Lung (tissue), 12 donors: ENCODE results near the gene MOB3B. TPM values are rescaled to one million over a fixed set of nuclear protein-coding genes. Genes with fewer than 3 reads are reported as not detected.
A peak's percentile ranks its signal among the peaks of the same experiment; 100 is the strongest.

ENCODE experiments used
- ATAC-seq: fragments of 200-7000 bp; cut with Tn5 transposase; one replicate; pipeline ENCODE4 v1.9.1; 2020; ENCODE audit warnings: moderate number of reproducible peaks; ENCODE audit not compliant: insufficient read depth, low FRiP score
- DNase-seq, 3 donors: peaks; one replicate each; pipeline ENCODE4 v3.0.0-alpha.2; 2013 to 2017
- H3K27ac ChIP-seq, 2 donors: one replicate each; pipeline ENCODE4 v1.5.1; 2013; ENCODE audit warnings: mild to moderate bottlenecking in 2 of 2, moderate library complexity in 2 of 2, control low read depth in 1 of 2, inconsistent platforms in 1 of 2, low read depth in 1 of 2, low read length in 1 of 2
- H3K27me3 ChIP-seq, 3 donors: one replicate each; pipeline ENCODE4 v1.5.1; 2013; ENCODE audit warnings: low read length in 2 of 3; ENCODE audit not compliant: control insufficient read depth in 3 of 3, insufficient read depth in 3 of 3
- H3K36me3 ChIP-seq, 4 donors: one replicate each; pipeline ENCODE4 v1.5.1; 2013; ENCODE audit warnings: low read length in 4 of 4, mild to moderate bottlenecking in 1 of 4, moderate library complexity in 1 of 4; ENCODE audit not compliant: control insufficient read depth in 4 of 4, insufficient read depth in 4 of 4
- H3K4me1 ChIP-seq, 5 donors: one replicate each; pipeline ENCODE4 v1.5.1; 2013; ENCODE audit warnings: low read length in 5 of 5, mild to moderate bottlenecking in 2 of 5, moderate library complexity in 1 of 5; ENCODE audit not compliant: control insufficient read depth in 5 of 5, insufficient read depth in 5 of 5
- H3K4me3 ChIP-seq: one replicate; pipeline ENCODE4 v1.5.1; 2013; ENCODE audit warnings: mild to moderate bottlenecking, control low read depth, moderate library complexity
- H3K9ac ChIP-seq, 2 donors: one replicate each; pipeline ENCODE4 v1.5.1; 2013; ENCODE audit warnings: low read length in 2 of 2, control low read depth in 1 of 2; ENCODE audit not compliant: insufficient read depth in 1 of 2
- H3K9me3 ChIP-seq, 4 donors: one replicate each; pipeline ENCODE4 v1.5.1; 2013; ENCODE audit warnings: low read length in 3 of 4, mild to moderate bottlenecking in 1 of 4, moderate library complexity in 1 of 4; ENCODE audit not compliant: control insufficient read depth in 4 of 4, insufficient read depth in 3 of 4
- WGBS, 2 donors: extraction: QIAGEN DNeasy Blood & Tissue Kit; methylation state at CpG; one replicate each; pipeline ENCODE4 v1.1.7; 2013; 5-methylcytosine and 5-hydroxymethylcytosine counted together
- polyA plus RNA-seq, 2 donors: library from polyadenylated mRNA; stranded (reverse); fragments of 200-250 nt; gene quantifications; one replicate each; pipeline ENCODE4 v1.2.1, GENCODE V29; 2013
- total RNA-seq, 2 donors: library from RNA; depleted of rRNA in 1 of 2; stranded (reverse); fragments of >200 nt in 1 of 2; gene quantifications; one replicate each; pipeline ENCODE4 v1.2.1, GENCODE V29; 2014 to 2021
- TF ChIP-seq, protein P1 (sequence below): IDR thresholded peaks from 2 replicates; pipeline ENCODE4 v1.5.1; 2012; ENCODE audit warnings: mild to moderate bottlenecking; ENCODE audit errors: control extremely low read depth, extremely low read depth
- donor health status: control.
- donor health status: control.
- donor health status: Bipolar disorder and iron deficiency.
- donor health status: healthy.
- donor health status: DM: yes; HTN: yes; CAD: no.

The MOB3B gene
- total and polyA plus RNA-seq, 4 donors: 1.6 to 12.9 (median 6.4) TPM

GRCh38 chr9:27558307-27558706, 28.7 kb upstream of the MOB3B start:
- H3K36me3 ChIP-seq: peaks cover 8 to 30% (median 18%) of the 10 kb centered on the region in 4 donors
- H3K4me3 ChIP-seq: no peak overlapping the region
- no peak for DNase-seq
- no peak overlapping the region for H3K9ac ChIP-seq
- ATAC-seq: no peak
- H3K4me1 ChIP-seq: no peaks in the 10 kb centered on the region
- TF ChIP-seq, protein P1, sequence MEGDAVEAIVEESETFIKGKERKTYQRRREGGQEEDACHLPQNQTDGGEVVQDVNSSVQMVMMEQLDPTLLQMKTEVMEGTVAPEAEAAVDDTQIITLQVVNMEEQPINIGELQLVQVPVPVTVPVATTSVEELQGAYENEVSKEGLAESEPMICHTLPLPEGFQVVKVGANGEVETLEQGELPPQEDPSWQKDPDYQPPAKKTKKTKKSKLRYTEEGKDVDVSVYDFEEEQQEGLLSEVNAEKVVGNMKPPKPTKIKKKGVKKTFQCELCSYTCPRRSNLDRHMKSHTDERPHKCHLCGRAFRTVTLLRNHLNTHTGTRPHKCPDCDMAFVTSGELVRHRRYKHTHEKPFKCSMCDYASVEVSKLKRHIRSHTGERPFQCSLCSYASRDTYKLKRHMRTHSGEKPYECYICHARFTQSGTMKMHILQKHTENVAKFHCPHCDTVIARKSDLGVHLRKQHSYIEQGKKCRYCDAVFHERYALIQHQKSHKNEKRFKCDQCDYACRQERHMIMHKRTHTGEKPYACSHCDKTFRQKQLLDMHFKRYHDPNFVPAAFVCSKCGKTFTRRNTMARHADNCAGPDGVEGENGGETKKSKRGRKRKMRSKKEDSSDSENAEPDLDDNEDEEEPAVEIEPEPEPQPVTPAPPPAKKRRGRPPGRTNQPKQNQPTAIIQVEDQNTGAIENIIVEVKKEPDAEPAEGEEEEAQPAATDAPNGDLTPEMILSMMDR: no peak
- no peaks in the 10 kb centered on the region for H3K27me3 ChIP-seq
- no peaks in the 10 kb centered on the region for H3K9me3 ChIP-seq
- H3K27ac ChIP-seq: no peak overlapping the region

DNA sequence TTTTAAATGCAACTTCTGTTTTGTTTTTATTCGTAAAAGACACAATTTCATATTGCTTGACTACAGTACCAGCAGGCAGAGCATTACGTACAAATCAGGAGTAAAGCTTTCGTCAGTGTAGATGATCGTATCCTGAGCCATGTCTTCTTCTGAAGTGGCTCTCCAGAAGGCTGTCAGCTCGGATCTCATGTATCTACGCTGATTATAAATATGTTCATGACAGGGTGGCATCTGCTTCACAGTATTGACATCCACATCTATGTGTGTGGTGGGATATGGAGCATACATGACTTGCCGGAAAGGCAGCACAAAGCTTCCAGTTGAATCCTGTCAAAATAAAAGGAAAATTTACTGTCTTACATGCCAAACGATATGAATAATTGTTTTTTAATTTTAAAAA, 26.9 kb upstream of the MOB3B start:
- TF ChIP-seq, protein P1: no peak
- H3K27ac ChIP-seq: no peak overlapping the region
- no peaks in the 10 kb centered on the region for H3K27me3 ChIP-seq
- peak overlapping the region in 1 of 2 donors; percentile 28 for H3K9ac ChIP-seq
- no peaks in the 10 kb centered on the region for H3K4me1 ChIP-seq
- 94 to 97% methylated on average over 8 of the region's 8 CpGs for WGBS, 2 donors
- no peak overlapping the region for H3K4me3 ChIP-seq
- no peak for ATAC-seq
- H3K9me3 ChIP-seq: no peaks in the 10 kb centered on the region
- H3K36me3 ChIP-seq: peaks cover 9 to 30% (median 18%) of the 10 kb centered on the region in 4 donors
- DNase-seq: no peak

DNA sequence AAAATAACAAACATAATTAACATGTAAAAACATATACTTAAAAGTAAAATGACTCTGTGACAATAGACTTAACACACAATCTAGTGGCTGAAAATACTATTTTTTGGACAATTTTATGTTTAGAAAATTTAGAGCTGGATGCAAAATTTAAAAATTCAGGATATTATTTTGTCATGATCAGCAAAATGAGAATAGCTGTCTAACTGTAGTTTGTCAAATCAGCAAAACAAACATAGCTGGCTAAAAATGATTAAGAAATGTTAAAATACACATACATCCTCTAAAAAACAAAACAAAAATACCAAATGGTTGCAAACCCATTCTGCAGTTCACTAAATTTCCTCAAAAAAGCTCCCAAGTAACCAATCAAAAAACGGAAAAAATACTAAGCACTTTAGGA, 25.1 kb upstream of the MOB3B start:
- H3K4me1 ChIP-seq: no peaks in the 10 kb centered on the region
- no peaks in the 10 kb centered on the region for H3K27me3 ChIP-seq
- no peak overlapping the region for H3K4me3 ChIP-seq
- DNase-seq (no peak), ATAC-seq (no peak)
- no peak overlapping the region for H3K9ac ChIP-seq
- peaks cover 8 to 32% (median 18%) of the 10 kb centered on the region in 4 donors for H3K36me3 ChIP-seq
- TF ChIP-seq, protein P1: no peak
- no peaks in the 10 kb centered on the region for H3K9me3 ChIP-seq
- H3K27ac ChIP-seq: no peak overlapping the region
- 91 to 98% methylated on average over 1 of the region's 1 CpG for whole genome bisulfite sequencing, 2 donors

DNA sequence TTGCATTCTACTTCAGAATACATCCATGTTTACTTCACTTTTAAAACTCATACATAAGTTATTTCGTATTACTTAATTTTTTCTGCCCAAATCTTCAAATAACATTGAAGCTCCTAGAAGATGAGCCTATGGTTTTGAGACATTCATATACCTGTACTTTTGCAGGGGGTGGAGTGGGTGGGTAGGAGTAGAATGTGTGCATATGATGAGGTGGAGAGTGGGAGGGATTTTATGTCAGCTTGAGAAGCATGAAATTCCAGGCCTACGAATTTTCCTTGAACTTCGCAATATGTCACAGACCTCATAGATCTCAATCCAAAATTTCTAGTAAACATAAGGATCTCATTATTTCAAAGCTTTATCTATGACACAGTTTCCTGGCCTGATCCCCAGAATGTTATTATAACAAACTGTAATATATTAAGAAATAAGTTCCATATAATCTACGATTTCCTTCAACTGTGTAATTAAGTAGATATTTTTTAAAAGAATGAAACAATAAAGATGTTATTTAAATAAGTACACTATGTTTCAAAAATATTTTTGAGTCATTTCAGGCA, 19.7 kb upstream of the MOB3B start:
- Histone ChIP-seq H3K9me3 (no peaks in the 10 kb centered on the region), H3K4me1 (peaks cover 0 to 13% (median 0%) of the 10 kb centered on the region in 5 donors), H3K27ac (no peak overlapping the region), H3K4me3 (no peak overlapping the region), H3K9ac (no peak overlapping the region), H3K27me3 (no peaks in the 10 kb centered on the region), H3K36me3 (peaks cover 4 to 33% (median 12%) of the 10 kb centered on the region in 4 donors)
- peak in 2 of 3 donors; percentile 86 to 90 for DNase-seq
- TF ChIP-seq, protein P1: no peak
- no peak for ATAC-seq
- 85 to 86% methylated on average over 4 of the region's 4 CpGs for WGBS, 2 donors
